HG03439 (cell line): ENCODE data around the gene RUBCNL.

ENCODE experiments used
- ATAC-seq: cut with Tn5 transposase; IDR thresholded peaks from one replicate; pipeline ENCODE4 v1.9.1; 2021; ENCODE audit warnings: mild to moderate bottlenecking, moderate library complexity; ENCODE audit not compliant: unreplicated experiment

The RUBCNL gene

GRCh38 chr13:46313024-46313423 is 74.0 kb downstream of the RUBCNL start:
- no peak for ATAC-seq

GRCh38 chr13:46311217-46311616 is 75.8 kb downstream of the RUBCNL start:
- ATAC-seq, result no peak

GRCh38 chr13:46310066-46310465 is 77.0 kb downstream of the RUBCNL start:
- no peak for ATAC-seq

GRCh38 chr13:46307554-46307953 is 79.5 kb downstream of the RUBCNL start:
- no peak for ATAC-seq

- no peak for ATAC-seq
These were observed 82.5 kb downstream of the RUBCNL start for GRCh38 chr13:46304546-46304945.

- no peak for ATAC-seq
These were observed 83.2 kb downstream of the RUBCNL start for GRCh38 chr13:46303742-46304385.

GRCh38 chr13:46297361-46297811 is 89.7 kb downstream of the RUBCNL start:
- no peak for ATAC-seq

- no peak for ATAC-seq
These were observed 90.1 kb downstream of the RUBCNL start for GRCh38 chr13:46296921-46297320.

- no peak for ATAC-seq
These were observed 90.8 kb downstream of the RUBCNL start for GRCh38 chr13:46296115-46296822.

GRCh38 chr13:46295491-46296114 is 91.4 kb downstream of the RUBCNL start:
- no peak for ATAC-seq

- no peak for ATAC-seq
These were observed 93.6 kb downstream of the RUBCNL start for GRCh38 chr13:46293436-46293835.
